CD8-positive, alpha-beta memory T cell (primary cell): ENCODE measurements around the gene IKZF1. TPM values are rescaled to one million over a fixed set of nuclear protein-coding genes. Genes with fewer than 3 reads are reported as not detected.
A peak's percentile ranks its signal among the peaks of the same experiment; 100 is the strongest.

Experiments
- CTCF ChIA-PET: fragments of 350-600 bp; sonication (Branson Sonifier 250); formaldehyde crosslinking; loops from one replicate; lab custom pipeline; 2021; ENCODE audit warnings: antibody characterized with exemption; lab: Charles Lee
- POLR2A ChIA-PET: fragments of 350-600 bp; sonication (Branson Sonifier 250); formaldehyde crosslinking; loops from one replicate; lab custom pipeline; 2021; ENCODE audit warnings: antibody characterized with exemption; lab: Charles Lee
- DNase-seq, 5 donors: peaks; one replicate each; pipeline versions ENCODE4 v3.0.0 to v3.0.0-alpha.2; 2020 to 2022; ENCODE audit warnings: mixed read lengths in 1 of 5
- H3K27ac ChIP-seq: one replicate; pipeline ENCODE4 v1.7.0; 2013; ENCODE audit warnings: low read depth, mild to moderate bottlenecking, low read length, moderate library complexity
- H3K27me3 ChIP-seq: 2 replicates; pipeline ENCODE4 v1.7.0; 2013; ENCODE audit warnings: low read length, mild to moderate bottlenecking; ENCODE audit not compliant: insufficient read depth, poor library complexity, severe bottlenecking
- H3K36me3 ChIP-seq: 2 replicates; pipeline ENCODE4 v1.7.0; 2013; ENCODE audit warnings: mild to moderate bottlenecking, low read length, moderate library complexity; ENCODE audit not compliant: insufficient read depth
- H3K4me1 ChIP-seq: 2 replicates; pipeline ENCODE4 v1.7.0; 2013; ENCODE audit warnings: mild to moderate bottlenecking, low read length, moderate library complexity; ENCODE audit not compliant: insufficient read depth
- H3K4me3 ChIP-seq: 2 replicates; pipeline ENCODE4 v1.7.0; 2013; ENCODE audit warnings: mild to moderate bottlenecking, low read length
- H3K9me3 ChIP-seq: 2 replicates; pipeline ENCODE4 v1.7.0; 2013; ENCODE audit warnings: mild to moderate bottlenecking, low read length
- H3K27ac Mint-ChIP-seq, 8 donors: one replicate each; pipeline ENCODE4 v1.8.0; 2020 to 2021; ENCODE audit warnings: mixed read lengths in 8 of 8, mild to moderate bottlenecking in 6 of 8, inconsistent platforms in 3 of 8, moderate library complexity in 3 of 8
- H3K27me3 Mint-ChIP-seq, 2 donors: one replicate each; pipeline ENCODE4 v1.8.0; 2020 to 2021; ENCODE audit warnings: mixed read lengths in 2 of 2, mild to moderate bottlenecking in 1 of 2, moderate library complexity in 1 of 2
- H3K36me3 Mint-ChIP-seq, 3 donors: one replicate each; pipeline ENCODE4 v1.8.0; 2020 to 2021; ENCODE audit warnings: mixed read lengths in 3 of 3, inconsistent platforms in 1 of 3, mild to moderate bottlenecking in 1 of 3
- H3K4me1 Mint-ChIP-seq, 3 donors: one replicate each; pipeline ENCODE4 v1.8.0; 2020 to 2021; ENCODE audit warnings: mixed read lengths in 3 of 3, inconsistent platforms in 1 of 3, mild to moderate bottlenecking in 1 of 3
- H3K4me3 Mint-ChIP-seq, 7 donors: one replicate each; pipeline ENCODE4 v1.8.0; 2020 to 2021; ENCODE audit warnings: mixed read lengths in 7 of 7, mild to moderate bottlenecking in 6 of 7, moderate library complexity in 4 of 7, inconsistent platforms in 2 of 7
- H3K9me3 Mint-ChIP-seq, 5 donors: one replicate each; pipeline ENCODE4 v1.8.0; 2020 to 2022; ENCODE audit warnings: mixed read lengths in 5 of 5, mild to moderate bottlenecking in 3 of 5, moderate library complexity in 2 of 5, inconsistent platforms in 1 of 5
- polyA plus RNA-seq: library from polyadenylated mRNA; unstranded; fragments of 300-500 nt; fragmentation: Illumina TruSeq; gene quantifications from one replicate; pipeline ENCODE4 v1.2.3, GENCODE V29; 2021
- total RNA-seq, 2 experiments: library from RNA; stranded (reverse); gene quantifications; one replicate each; pipeline ENCODE4 v1.2.3, GENCODE V29; 2021

Gene IKZF1
- total and polyA plus RNA-seq, 3 experiments from 2014 or later, result 225 to 238 (median 226) TPM

DNA sequence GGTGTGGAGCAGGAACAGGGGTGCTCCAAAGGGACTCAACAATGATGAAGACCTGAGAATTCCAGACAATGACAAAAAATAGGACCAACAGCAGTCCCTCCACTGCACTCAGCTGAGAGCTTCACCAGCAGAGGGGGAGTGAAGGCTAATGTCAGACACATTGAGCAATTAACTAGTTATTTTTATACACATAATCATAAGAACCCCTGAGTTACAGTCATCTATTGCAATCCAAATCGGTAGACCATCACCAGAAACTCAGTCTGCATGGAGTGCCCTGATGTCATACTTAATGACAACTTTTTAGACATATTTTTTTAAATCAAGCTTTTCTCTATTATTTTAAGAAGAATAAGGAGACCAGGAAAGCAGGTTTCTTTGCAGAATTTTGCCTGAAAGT is 30.6 kb upstream of the IKZF1 start:
- no peaks in the 10 kb centered on the region for H3K9me3 Mint-ChIP-seq
- Histone ChIP-seq H3K9me3 (no peaks in the 10 kb centered on the region), H3K4me3 (no peak overlapping the region), H3K36me3 (no peaks in the 10 kb centered on the region), H3K27ac (no peak overlapping the region), H3K4me1 (peaks cover 64% of the 10 kb centered on the region), H3K27me3 (no peaks in the 10 kb centered on the region)
- ChIA-PET POLR2A (interaction anchor here (1.0 to 1.5 kb wide), 4 partner anchors 10 to 68 kb away, joined by 3 to 6 read pairs (median 6); partner anchors contain the start of gene IKZF1), CTCF (interaction anchor here (0.6 to 3.1 kb wide), 11 partner anchors 19 to 144 kb away, joined by 3 to 11 read pairs (median 4); no protein-coding TSS in a partner anchor)
- no peaks in the 10 kb centered on the region for H3K27me3 Mint-ChIP-seq
- peak overlapping the region in 1 of 7 donors; percentile 37 for H3K4me3 Mint-ChIP-seq
- peak overlapping the region in 3 of 8 donors; percentile 39 to 64 (median 43) for H3K27ac Mint-ChIP-seq
- DNase-seq, result no peak
- peaks cover 0 to 3% (median 2%) of the 10 kb centered on the region in 3 donors for H3K36me3 Mint-ChIP-seq
- peaks cover 48 to 72% (median 54%) of the 10 kb centered on the region in 3 donors for H3K4me1 Mint-ChIP-seq

GRCh38 chr7:50274361-50274760 is 30.2 kb upstream of the IKZF1 start:
- peak overlapping the region in 4 of 8 donors; percentile 2 to 68 (median 16) for H3K27ac Mint-ChIP-seq

GRCh38 chr7:50275430-50275829 is 29.1 kb upstream of the IKZF1 start:
- Mint-ChIP-seq H3K27me3 (no peaks in the 10 kb centered on the region), H3K36me3 (peaks cover 0 to 12% (median 0%) of the 10 kb centered on the region in 3 donors), H3K27ac (peak overlapping the region in 1 of 8 donors; percentile 38), H3K4me1 (peaks cover 33 to 65% (median 39%) of the 10 kb centered on the region in 3 donors), H3K4me3 (no peak overlapping the region), H3K9me3 (no peaks in the 10 kb centered on the region)
- no peak for DNase-seq
- Histone ChIP-seq H3K9me3 (no peaks in the 10 kb centered on the region), H3K4me3 (no peak overlapping the region), H3K4me1 (peaks cover 48% of the 10 kb centered on the region), H3K27me3 (no peaks in the 10 kb centered on the region), H3K36me3 (no peaks in the 10 kb centered on the region), H3K27ac (no peak overlapping the region)
- POLR2A ChIA-PET, result interaction anchor here (1.5 kb wide), 1 partner anchor 11 kb away, joined by 5 read pairs; no protein-coding TSS in a partner anchor
- CTCF ChIA-PET, result interaction anchor here (1.3 kb wide), 2 partner anchors 9 to 38 kb away, joined by 5 read pairs; no protein-coding TSS in a partner anchor

More at GRCh38 chr7:50274361-50274760, 30.2 kb upstream of the IKZF1 start:
- CTCF ChIA-PET, result interaction anchor here (1.2 to 3.1 kb wide), 8 partner anchors 8 to 144 kb away, joined by 3 to 11 read pairs (median 5); no protein-coding TSS in a partner anchor
- H3K27me3 ChIP-seq, result no peaks in the 10 kb centered on the region
- H3K27ac ChIP-seq, result no peak overlapping the region
- no peak overlapping the region for H3K4me3 ChIP-seq
- POLR2A ChIA-PET, result interaction anchor here (1.0 to 1.5 kb wide), 4 partner anchors 10 to 68 kb away, joined by 3 to 6 read pairs (median 6); partner anchors contain the start of gene IKZF1
- no peak for DNase-seq
- no peaks in the 10 kb centered on the region for H3K9me3 Mint-ChIP-seq
- no peaks in the 10 kb centered on the region for H3K27me3 Mint-ChIP-seq
- peaks cover 59% of the 10 kb centered on the region for H3K4me1 ChIP-seq
- H3K4me1 Mint-ChIP-seq, result peaks cover 44 to 72% (median 49%) of the 10 kb centered on the region in 3 donors
- no peaks in the 10 kb centered on the region for H3K36me3 ChIP-seq
- no peaks in the 10 kb centered on the region for H3K9me3 ChIP-seq
- peak overlapping the region in 3 of 7 donors; percentile 18 to 45 (median 40) for H3K4me3 Mint-ChIP-seq
- H3K36me3 Mint-ChIP-seq, result peaks cover 0 to 8% (median 2%) of the 10 kb centered on the region in 3 donors

GRCh38 chr7:50276483-50276882 is 28.0 kb upstream of the IKZF1 start:
- H3K4me3 Mint-ChIP-seq, result no peak overlapping the region
- no peak overlapping the region for H3K4me3 ChIP-seq
- peaks cover 47% of the 10 kb centered on the region for H3K4me1 ChIP-seq
- DNase-seq, result no peak
- H3K36me3 ChIP-seq, result no peaks in the 10 kb centered on the region
- no peaks in the 10 kb centered on the region for H3K9me3 Mint-ChIP-seq
- POLR2A ChIA-PET, result interaction anchor here (0.9 kb wide), 1 partner anchor 9 kb away, joined by 3 read pairs; no protein-coding TSS in a partner anchor
- H3K27me3 ChIP-seq, result no peaks in the 10 kb centered on the region
- CTCF ChIA-PET, result interaction anchor here (0.7 kb wide), 1 partner anchor 31 kb away, joined by 3 read pairs; no protein-coding TSS in a partner anchor
- peaks cover 0 to 12% (median 0%) of the 10 kb centered on the region in 3 donors for H3K36me3 Mint-ChIP-seq
- H3K27me3 Mint-ChIP-seq, result no peaks in the 10 kb centered on the region
- H3K9me3 ChIP-seq, result no peaks in the 10 kb centered on the region
- H3K27ac ChIP-seq, result no peak overlapping the region
- no peak overlapping the region for H3K27ac Mint-ChIP-seq
- peaks cover 32 to 65% (median 41%) of the 10 kb centered on the region in 3 donors for H3K4me1 Mint-ChIP-seq

DNA sequence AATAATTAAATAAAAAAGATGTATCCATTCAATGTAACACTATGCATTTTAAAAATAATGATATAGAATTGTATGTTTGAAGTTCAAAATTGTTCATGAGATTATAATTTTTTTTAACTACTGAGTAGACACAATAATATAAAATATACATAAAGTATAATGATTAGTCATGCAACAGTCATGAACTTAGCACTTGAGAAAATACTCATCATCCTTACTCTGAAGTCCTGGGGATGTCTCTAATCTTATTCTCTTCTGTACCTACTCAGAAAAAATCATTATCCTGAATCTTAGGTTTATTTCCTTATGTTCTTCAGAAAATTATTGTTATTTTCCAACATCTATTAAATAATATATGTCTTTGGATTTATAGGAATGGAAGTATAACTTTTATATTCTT is 26.4 kb upstream of the IKZF1 start:
- H3K27ac Mint-ChIP-seq, result no peak overlapping the region
- no peaks in the 10 kb centered on the region for H3K27me3 ChIP-seq
- H3K4me1 ChIP-seq, result peaks cover 45% of the 10 kb centered on the region
- ChIA-PET CTCF (interaction anchor here (1.0 kb wide), 1 partner anchor 11 kb away, joined by 3 read pairs; no protein-coding TSS in a partner anchor), POLR2A (no interaction called here)
- no peak for DNase-seq
- H3K4me1 Mint-ChIP-seq, result peaks cover 35 to 61% (median 42%) of the 10 kb centered on the region in 3 donors
- H3K36me3 Mint-ChIP-seq, result peaks cover 0 to 12% (median 0%) of the 10 kb centered on the region in 3 donors
- no peaks in the 10 kb centered on the region for H3K27me3 Mint-ChIP-seq
- H3K36me3 ChIP-seq, result no peaks in the 10 kb centered on the region
- no peak overlapping the region for H3K27ac ChIP-seq
- H3K9me3 ChIP-seq, result no peaks in the 10 kb centered on the region
- H3K9me3 Mint-ChIP-seq, result no peaks in the 10 kb centered on the region
- H3K4me3 ChIP-seq, result no peak overlapping the region
- no peak overlapping the region for H3K4me3 Mint-ChIP-seq

- Histone ChIP-seq H3K4me3 (peak overlapping the region; percentile 40), H3K36me3 (no peaks in the 10 kb centered on the region), H3K4me1 (peaks cover 46% of the 10 kb centered on the region), H3K9me3 (no peaks in the 10 kb centered on the region), H3K27ac (no peak overlapping the region), H3K27me3 (no peaks in the 10 kb centered on the region)
- Mint-ChIP-seq H3K4me1 (peaks cover 33 to 64% (median 50%) of the 10 kb centered on the region in 3 donors), H3K27ac (peak overlapping the region; percentile 25 to 89 (median 68)), H3K4me3 (peak overlapping the region; percentile 32 to 75 (median 51)), H3K9me3 (no peaks in the 10 kb centered on the region), H3K36me3 (peaks cover 0 to 12% (median 0%) of the 10 kb centered on the region in 3 donors), H3K27me3 (no peaks in the 10 kb centered on the region)
- POLR2A ChIA-PET, result interaction anchor here (0.6 to 0.7 kb wide), 3 partner anchors 21 to 188 kb away, joined by 3 to 15 read pairs (median 10); no protein-coding TSS in a partner anchor
- CTCF ChIA-PET, result interaction anchor here (0.9 to 2.2 kb wide), 4 partner anchors 9 to 52 kb away, joined by 3 to 10 read pairs (median 5); no protein-coding TSS in a partner anchor
- peak in 1 of 5 donors; percentile 47 for DNase-seq
Measured at GRCh38 chr7:50281680-50282445, 22.7 kb upstream of the IKZF1 start.

DNA sequence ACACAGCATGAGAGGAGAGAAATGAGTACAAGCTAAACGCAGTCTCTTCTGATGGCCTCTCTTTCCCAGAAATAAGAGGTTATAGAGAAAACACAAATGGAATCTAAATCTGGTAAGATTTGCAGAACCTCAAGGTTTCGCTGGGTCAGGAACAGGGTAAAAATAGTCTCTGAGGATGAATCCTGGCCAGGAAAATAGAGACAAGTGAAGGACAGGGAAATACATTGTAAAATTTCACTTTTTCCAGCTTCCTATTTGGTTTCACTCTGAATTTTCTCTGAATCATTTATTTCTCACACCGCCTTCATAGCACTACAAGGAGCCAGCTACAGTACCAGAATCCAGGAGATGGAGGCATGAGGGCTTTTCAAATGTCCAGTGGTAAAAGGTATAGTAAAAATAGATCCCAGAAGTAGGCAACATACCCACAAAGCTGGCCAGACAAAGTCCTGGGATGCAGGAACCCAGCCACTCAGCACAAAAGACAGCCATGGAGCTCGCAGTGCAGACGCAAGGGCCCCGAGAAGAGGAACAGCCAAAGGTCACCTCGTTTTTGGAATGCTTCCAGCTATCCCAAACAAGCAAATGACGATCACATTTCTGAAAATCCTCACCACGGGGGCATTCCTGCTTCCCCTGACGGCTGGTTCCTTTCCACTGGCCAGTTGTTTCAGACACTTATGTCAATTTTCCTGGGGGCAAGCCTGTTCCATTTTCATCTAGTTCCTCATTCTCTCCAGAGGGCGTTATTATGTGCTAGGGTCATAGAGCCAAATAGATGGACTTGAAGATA is 21.5 kb upstream of the IKZF1 start:
- H3K27me3 Mint-ChIP-seq, result no peaks in the 10 kb centered on the region
- CTCF ChIA-PET, result interaction anchor here (0.6 to 2.2 kb wide), 8 partner anchors 10 to 86 kb away, joined by 3 to 6 read pairs (median 4); no protein-coding TSS in a partner anchor
- no peak overlapping the region for H3K27ac ChIP-seq
- H3K27me3 ChIP-seq, result no peaks in the 10 kb centered on the region
- H3K36me3 Mint-ChIP-seq, result peaks cover 0 to 12% (median 0%) of the 10 kb centered on the region in 3 donors
- no peaks in the 10 kb centered on the region for H3K36me3 ChIP-seq
- no peaks in the 10 kb centered on the region for H3K9me3 Mint-ChIP-seq
- peak overlapping the region in 2 of 7 donors; percentile 9 to 50 for H3K4me3 Mint-ChIP-seq
- POLR2A ChIA-PET, result interaction anchor here (0.6 to 0.7 kb wide), 4 partner anchors 12 to 190 kb away, joined by 3 to 15 read pairs (median 7); no protein-coding TSS in a partner anchor
- peaks cover 33 to 67% (median 50%) of the 10 kb centered on the region in 3 donors for H3K4me1 Mint-ChIP-seq
- H3K4me3 ChIP-seq, result no peak overlapping the region
- H3K9me3 ChIP-seq, result no peaks in the 10 kb centered on the region
- no peak for DNase-seq
- peak overlapping the region in 5 of 8 donors; percentile 24 to 81 (median 40) for H3K27ac Mint-ChIP-seq
- peaks cover 46% of the 10 kb centered on the region for H3K4me1 ChIP-seq
